Smooth muscle cell (in vitro differentiated cells): ENCODE measurements around the gene SMYD1. TPM values are rescaled to one million over a fixed set of nuclear protein-coding genes. Genes with fewer than 3 reads are reported as not detected.

Experiments
- DNase-seq: peaks from one replicate; lab custom pipeline; 2025; ENCODE audit not compliant: unreplicated experiment; lab: John Stamatoyannopoulos, UW
- H2AFZ ChIP-seq: fragments of 200-600 bp; sonication (generic); 2 replicates; pipeline ENCODE4 v1.6.0; 2016; ENCODE audit warnings: antibody characterized with exemption, low read depth, mild to moderate bottlenecking
- H3F3A ChIP-seq: fragments of 200-600 bp; sonication (generic); 2 replicates; pipeline ENCODE4 v1.6.0; 2017; ENCODE audit warnings: antibody characterized with exemption, low read depth
- H3K27ac ChIP-seq: fragments of 200-600 bp; sonication (generic); 2 replicates; pipeline ENCODE4 v1.5.1; 2016; ENCODE audit warnings: low read depth, mild to moderate bottlenecking
- H3K27me3 ChIP-seq: fragments of 200-600 bp; sonication (generic); 2 replicates; pipeline ENCODE4 v1.6.1; 2016; ENCODE audit warnings: low read depth, mild to moderate bottlenecking
- H3K36me3 ChIP-seq: fragments of 200-600 bp; sonication (generic); 2 replicates; pipeline ENCODE4 v1.5.1; 2016; ENCODE audit warnings: low read depth
- H3K4me1 ChIP-seq: fragments of 200-600 bp; sonication (generic); 2 replicates; pipeline ENCODE4 v1.5.1; 2016; ENCODE audit warnings: low read depth
- H3K4me2 ChIP-seq: fragments of 200-600 bp; sonication (generic); 2 replicates; pipeline ENCODE4 v1.6.0; 2016; ENCODE audit warnings: mild to moderate bottlenecking
- H3K4me3 ChIP-seq: fragments of 200-600 bp; sonication (generic); 2 replicates; pipeline ENCODE4 v1.5.1; 2016; ENCODE audit warnings: mild to moderate bottlenecking
- H3K79me2 ChIP-seq: fragments of 200-600 bp; sonication (generic); 2 replicates; pipeline ENCODE4 v1.6.0; 2016; ENCODE audit warnings: low read depth, mild to moderate bottlenecking
- H3K9ac ChIP-seq: fragments of 200-600 bp; sonication (generic); 2 replicates; pipeline ENCODE4 v1.6.0; 2016; ENCODE audit warnings: low read depth
- H3K9me3 ChIP-seq: fragments of 200-600 bp; sonication (generic); replicated peaks from 2 replicates; pipeline ENCODE4 v1.5.1; 2016; ENCODE audit warnings: low read depth
- H4K20me1 ChIP-seq: fragments of 200-600 bp; sonication (generic); 2 replicates; pipeline ENCODE4 v1.6.0; 2016; ENCODE audit warnings: low read depth
- WGBS: methylation state at CpG from one replicate; pipeline ENCODE4 v1.1.7; 2016; ENCODE audit warnings: low lambda C conversion rate; 5-methylcytosine and 5-hydroxymethylcytosine counted together
- polyA plus RNA-seq: library from polyadenylated mRNA; unstranded; fragments of >200 nt; fragmentation: Nextera tagmentation; extraction: Ambion mirVana; gene quantifications from 2 replicates; pipeline ENCODE4 v1.2.1, GENCODE V29; 2016
- total RNA-seq: library from RNA; depleted of rRNA; stranded (reverse); fragments of >200 nt; gene quantifications from 2 replicates; pipeline ENCODE4 v1.2.3, GENCODE V29; 2014
- TF ChIP-seq, protein P1 (sequence below): fragments of 200-600 bp; sonication (generic); IDR thresholded peaks from 2 replicates; pipeline ENCODE4 v1.5.1; 2017; ENCODE audit warnings: borderline replicate concordance, mild to moderate bottlenecking, antibody characterized with exemption; ENCODE audit not compliant: insufficient read depth, poor library complexity, severe bottlenecking

Gene SMYD1
- total and polyA plus RNA-seq, 2 experiments from 2014 or later: not detected

DNA sequence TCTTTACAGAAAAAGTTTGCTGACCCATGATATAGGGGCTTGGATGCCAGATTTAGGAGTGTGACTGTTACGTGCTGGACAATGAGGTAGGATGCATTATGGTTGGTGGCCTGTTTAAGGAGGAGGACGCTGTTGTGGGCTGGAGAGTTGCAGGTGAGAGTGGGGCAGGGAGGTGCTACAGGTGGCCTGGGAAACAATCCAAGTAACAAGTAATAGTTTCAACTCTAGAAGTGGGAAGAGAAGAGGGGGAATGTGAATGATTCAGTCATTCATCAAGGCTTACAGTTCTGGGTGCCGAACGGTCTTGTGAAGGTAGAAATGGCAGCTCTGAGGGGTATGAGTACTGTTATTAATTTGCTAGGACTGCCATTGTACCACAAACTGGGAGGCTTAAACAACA, 54.1 kb downstream of the SMYD1 start:
- no peaks in the 10 kb centered on the region for H3K79me2 ChIP-seq
- H3F3A ChIP-seq: no peaks in the 10 kb centered on the region
- no peaks in the 10 kb centered on the region for H3K4me1 ChIP-seq
- H4K20me1 ChIP-seq: no peaks in the 10 kb centered on the region
- H3K4me3 ChIP-seq: no peak overlapping the region
- H3K9ac ChIP-seq: no peak overlapping the region
- H3K36me3 ChIP-seq: no peaks in the 10 kb centered on the region
- H3K4me2 ChIP-seq: no peak overlapping the region
- TF ChIP-seq, protein P1, sequence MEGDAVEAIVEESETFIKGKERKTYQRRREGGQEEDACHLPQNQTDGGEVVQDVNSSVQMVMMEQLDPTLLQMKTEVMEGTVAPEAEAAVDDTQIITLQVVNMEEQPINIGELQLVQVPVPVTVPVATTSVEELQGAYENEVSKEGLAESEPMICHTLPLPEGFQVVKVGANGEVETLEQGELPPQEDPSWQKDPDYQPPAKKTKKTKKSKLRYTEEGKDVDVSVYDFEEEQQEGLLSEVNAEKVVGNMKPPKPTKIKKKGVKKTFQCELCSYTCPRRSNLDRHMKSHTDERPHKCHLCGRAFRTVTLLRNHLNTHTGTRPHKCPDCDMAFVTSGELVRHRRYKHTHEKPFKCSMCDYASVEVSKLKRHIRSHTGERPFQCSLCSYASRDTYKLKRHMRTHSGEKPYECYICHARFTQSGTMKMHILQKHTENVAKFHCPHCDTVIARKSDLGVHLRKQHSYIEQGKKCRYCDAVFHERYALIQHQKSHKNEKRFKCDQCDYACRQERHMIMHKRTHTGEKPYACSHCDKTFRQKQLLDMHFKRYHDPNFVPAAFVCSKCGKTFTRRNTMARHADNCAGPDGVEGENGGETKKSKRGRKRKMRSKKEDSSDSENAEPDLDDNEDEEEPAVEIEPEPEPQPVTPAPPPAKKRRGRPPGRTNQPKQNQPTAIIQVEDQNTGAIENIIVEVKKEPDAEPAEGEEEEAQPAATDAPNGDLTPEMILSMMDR: no peak
- peaks cover 31% of the 10 kb centered on the region for H3K27me3 ChIP-seq
- 80% methylated on average over 4 of the region's 4 CpGs for WGBS
- no peak for DNase-seq
- H2AFZ ChIP-seq: no peak overlapping the region
- no peak overlapping the region for H3K27ac ChIP-seq
- H3K9me3 ChIP-seq: no peaks in the 10 kb centered on the region

DNA sequence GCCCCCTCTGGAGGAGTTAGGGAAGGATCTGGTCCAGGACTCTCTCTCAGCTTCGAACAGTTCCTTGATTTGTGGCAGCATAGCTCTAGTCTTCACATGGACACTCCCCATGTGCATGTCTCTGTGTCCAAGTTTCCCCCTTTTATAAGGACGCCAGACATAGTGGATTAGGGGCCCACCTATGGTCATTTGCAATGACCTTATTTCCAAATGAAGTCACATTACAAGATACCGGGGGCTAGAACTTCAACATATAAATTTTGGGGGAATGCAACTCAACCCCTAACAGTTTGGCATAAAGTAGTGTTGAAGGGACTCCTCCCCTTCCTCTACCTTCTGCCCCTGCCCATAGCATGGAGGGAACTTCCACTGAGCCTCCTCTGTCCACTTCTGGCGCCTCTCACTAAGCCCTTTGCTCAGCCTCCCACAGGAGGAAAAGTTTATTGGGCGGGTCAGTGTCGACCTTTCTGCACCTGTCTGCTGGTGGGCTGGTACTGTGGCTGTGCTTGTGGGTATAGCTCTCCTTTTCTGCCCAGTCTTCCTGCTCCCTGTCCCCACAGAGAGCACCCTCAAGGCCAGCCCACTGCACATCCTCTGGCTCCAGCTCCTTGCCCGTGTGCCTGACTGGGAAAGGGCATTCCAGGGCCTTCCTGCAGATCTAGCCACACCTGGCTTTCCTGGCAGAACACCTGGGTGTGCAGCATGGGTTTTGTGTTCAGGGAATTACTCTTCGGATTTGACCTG, 54.7 kb downstream of the SMYD1 start:
- no peaks in the 10 kb centered on the region for H4K20me1 ChIP-seq
- H3K4me1 ChIP-seq: no peaks in the 10 kb centered on the region
- peaks cover 37% of the 10 kb centered on the region for H3K27me3 ChIP-seq
- no peak overlapping the region for H2AFZ ChIP-seq
- H3K4me2 ChIP-seq: no peak overlapping the region
- TF ChIP-seq, protein P1: no peak
- DNase-seq: no peak
- H3K4me3 ChIP-seq: no peak overlapping the region
- H3K9me3 ChIP-seq: no peaks in the 10 kb centered on the region
- H3K27ac ChIP-seq: no peak overlapping the region
- H3K36me3 ChIP-seq: no peaks in the 10 kb centered on the region
- whole genome bisulfite sequencing: 82% methylated on average over 8 of the region's 8 CpGs
- H3K9ac ChIP-seq: no peak overlapping the region
- H3K79me2 ChIP-seq: no peaks in the 10 kb centered on the region
- H3F3A ChIP-seq: no peaks in the 10 kb centered on the region

DNA sequence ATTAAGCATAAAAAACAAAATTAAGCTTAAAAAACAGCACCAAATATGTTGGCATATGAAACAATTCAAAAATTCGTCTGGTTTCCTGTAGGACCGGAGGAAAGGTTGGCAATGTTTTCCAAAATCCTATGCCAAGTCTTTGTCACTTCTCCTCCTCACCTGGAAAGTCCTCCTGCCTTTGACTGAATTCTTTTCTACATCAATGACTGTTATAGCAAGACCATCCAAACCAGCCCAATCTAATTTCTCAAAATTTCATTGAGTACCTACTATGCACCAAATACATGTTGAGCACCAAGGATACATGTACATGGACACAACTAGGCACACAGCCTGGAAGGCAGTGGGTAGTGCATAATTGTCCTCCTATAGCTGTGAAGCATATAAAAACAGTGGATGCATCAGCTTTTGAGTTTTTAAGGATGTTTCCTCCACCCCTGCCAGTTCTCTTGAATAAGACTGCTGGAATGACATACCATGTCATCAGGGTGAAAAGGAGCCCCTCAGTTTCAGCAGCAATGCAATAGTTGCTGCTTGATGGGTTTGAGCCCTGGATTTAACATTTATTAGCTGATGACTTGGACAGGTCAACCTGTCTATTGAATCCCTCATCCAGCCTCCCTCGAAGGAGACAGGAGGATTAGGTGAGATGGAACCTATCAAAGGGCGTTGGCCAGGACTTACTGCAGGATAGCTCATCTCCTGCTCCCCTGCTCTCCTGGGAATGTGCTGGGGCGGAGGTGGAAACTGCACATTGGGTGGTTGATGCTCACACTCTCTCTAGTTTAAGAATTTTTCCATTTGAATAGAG, 55.7 kb downstream of the SMYD1 start:
- H3K36me3 ChIP-seq: no peaks in the 10 kb centered on the region
- TF ChIP-seq, protein P1: no peak
- H3F3A ChIP-seq: no peaks in the 10 kb centered on the region
- no peak overlapping the region for H2AFZ ChIP-seq
- no peak overlapping the region for H3K4me3 ChIP-seq
- H3K9me3 ChIP-seq: no peaks in the 10 kb centered on the region
- no peak overlapping the region for H3K27ac ChIP-seq
- no peak for DNase-seq
- no peaks in the 10 kb centered on the region for H3K79me2 ChIP-seq
- peaks cover 43% of the 10 kb centered on the region for H3K27me3 ChIP-seq
- H3K4me2 ChIP-seq: no peak overlapping the region
- WGBS: 83% methylated on average over 5 of the region's 5 CpGs
- H4K20me1 ChIP-seq: no peaks in the 10 kb centered on the region
- H3K4me1 ChIP-seq: no peaks in the 10 kb centered on the region
- no peak overlapping the region for H3K9ac ChIP-seq
